HepG2 (cell line): ENCODE data around the gene RASL12.

Source experiments
- POLR2A ChIP-seq, 2 experiments: IDR thresholded peaks; 2 replicates each; pipeline ENCODE4 v1.6.1; 2011; ENCODE audit warnings: low read depth in 2 of 2, low read length in 2 of 2, mild to moderate bottlenecking in 1 of 2, moderate library complexity in 1 of 2; ENCODE audit not compliant: insufficient read depth in 1 of 2
- TF ChIP-seq, protein P1 (sequence below): sonication (generic); formaldehyde crosslinking; IDR thresholded peaks from 2 replicates; pipeline ENCODE4 v1.5.0; 2020; ENCODE audit warnings: mild to moderate bottlenecking, missing genetic modification reagents, moderate library complexity

DNA sequence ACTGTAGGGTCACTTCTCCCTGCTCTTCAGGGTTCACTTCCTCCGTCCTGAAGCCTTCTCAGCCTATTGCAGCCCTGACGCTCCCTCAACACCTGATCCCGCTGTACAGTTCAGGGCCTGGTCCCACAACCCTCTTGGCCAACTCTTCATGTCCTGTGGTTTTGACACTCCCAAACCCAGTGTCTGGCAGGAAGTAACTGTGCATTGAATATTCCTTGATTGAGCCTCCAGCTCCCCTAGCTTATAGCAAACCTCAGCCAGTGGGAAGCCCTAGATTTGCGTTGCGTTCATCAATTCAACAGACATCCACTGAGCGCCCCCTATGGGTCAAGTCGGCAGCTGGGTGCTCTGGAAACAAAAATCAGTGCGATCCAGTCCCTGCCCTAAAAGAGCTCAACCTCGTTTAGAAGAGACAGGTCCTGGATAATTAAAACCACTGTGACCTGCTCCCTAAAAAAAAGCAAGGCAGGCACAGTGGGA lies 33.7 kb upstream of the RASL12 start:
- no peak for TF ChIP-seq POLR2A (IDR thresholded peaks at IDR 0.05; ENCODE audit: insufficient read depth in 1 of 2, low read depth in 2 of 2, low read length in 2 of 2)
- TF ChIP-seq, protein P1, sequence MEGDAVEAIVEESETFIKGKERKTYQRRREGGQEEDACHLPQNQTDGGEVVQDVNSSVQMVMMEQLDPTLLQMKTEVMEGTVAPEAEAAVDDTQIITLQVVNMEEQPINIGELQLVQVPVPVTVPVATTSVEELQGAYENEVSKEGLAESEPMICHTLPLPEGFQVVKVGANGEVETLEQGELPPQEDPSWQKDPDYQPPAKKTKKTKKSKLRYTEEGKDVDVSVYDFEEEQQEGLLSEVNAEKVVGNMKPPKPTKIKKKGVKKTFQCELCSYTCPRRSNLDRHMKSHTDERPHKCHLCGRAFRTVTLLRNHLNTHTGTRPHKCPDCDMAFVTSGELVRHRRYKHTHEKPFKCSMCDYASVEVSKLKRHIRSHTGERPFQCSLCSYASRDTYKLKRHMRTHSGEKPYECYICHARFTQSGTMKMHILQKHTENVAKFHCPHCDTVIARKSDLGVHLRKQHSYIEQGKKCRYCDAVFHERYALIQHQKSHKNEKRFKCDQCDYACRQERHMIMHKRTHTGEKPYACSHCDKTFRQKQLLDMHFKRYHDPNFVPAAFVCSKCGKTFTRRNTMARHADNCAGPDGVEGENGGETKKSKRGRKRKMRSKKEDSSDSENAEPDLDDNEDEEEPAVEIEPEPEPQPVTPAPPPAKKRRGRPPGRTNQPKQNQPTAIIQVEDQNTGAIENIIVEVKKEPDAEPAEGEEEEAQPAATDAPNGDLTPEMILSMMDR (CRISPR knock-in tag) = peak; percentile 88
